HCT116 (cell line): ENCODE results near the gene ARHGEF6.

ENCODE experiments used
- ATF3 ChIP-seq: IDR thresholded peaks from 2 replicates; pipeline ENCODE4 v1.6.1; 2012
- CEBPB ChIP-seq: IDR thresholded peaks from 2 replicates; pipeline ENCODE4 v1.6.1; 2012; ENCODE audit warnings: low read depth
- EZH2 ChIP-seq: fragments of 200-600 bp; sonication (generic); IDR thresholded peaks from 2 replicates; pipeline ENCODE4 v1.6.1; 2017; ENCODE audit warnings: antibody characterized with exemption, mixed run types
- EZH2phosphoT487 ChIP-seq: fragments of 200-600 bp; IDR thresholded peaks from 2 replicates; pipeline ENCODE4 v1.6.1; 2018; ENCODE audit warnings: antibody characterized with exemption, borderline replicate concordance
- POLR2A ChIP-seq: IDR thresholded peaks from 2 replicates; pipeline ENCODE4 v1.7.0; 2011; ENCODE audit warnings: borderline replicate concordance; ENCODE audit not compliant: insufficient read depth, insufficient read length; ENCODE audit errors: extremely low read depth
- POLR2AphosphoS5 ChIP-seq: IDR thresholded peaks from 2 replicates; pipeline ENCODE4 v1.6.1; 2011; ENCODE audit warnings: mild to moderate bottlenecking, low read depth, low read length, moderate library complexity
- RAD21 ChIP-seq: IDR thresholded peaks from 2 replicates; pipeline ENCODE4 v1.6.1; 2012; ENCODE audit warnings: low read depth, mild to moderate bottlenecking
- TF ChIP-seq, protein P1 (sequence below), 3 experiments: fragments of 200-600 bp in 1 of 3; sonication (generic) in 1 of 3; IDR thresholded peaks in 2 of 3; conservative IDR thresholded peaks in 1 of 3; 2 replicates each; pipeline ENCODE4 v1.5.1; 2012 to 2017; ENCODE audit warnings: low read depth in 2 of 3, low read length in 2 of 3, antibody characterized with exemption in 1 of 3, borderline replicate concordance in 1 of 3, control low read depth in 1 of 3, mild to moderate bottlenecking in 1 of 3, mixed read lengths in 1 of 3, mixed run types in 1 of 3, moderate library complexity in 1 of 3; ENCODE audit not compliant: insufficient read depth in 1 of 3
- TF ChIP-seq, protein P2 (sequence below): IDR thresholded peaks from 2 replicates; pipeline ENCODE4 v1.6.1; 2011; ENCODE audit warnings: mild to moderate bottlenecking, low read length, moderate library complexity; ENCODE audit not compliant: insufficient replicate concordance; ENCODE audit errors: extremely low read depth

GRCh38 chrX:136625246-136625645 is 155.5 kb downstream of the ARHGEF6 start:
- TF ChIP-seq, protein P1, sequence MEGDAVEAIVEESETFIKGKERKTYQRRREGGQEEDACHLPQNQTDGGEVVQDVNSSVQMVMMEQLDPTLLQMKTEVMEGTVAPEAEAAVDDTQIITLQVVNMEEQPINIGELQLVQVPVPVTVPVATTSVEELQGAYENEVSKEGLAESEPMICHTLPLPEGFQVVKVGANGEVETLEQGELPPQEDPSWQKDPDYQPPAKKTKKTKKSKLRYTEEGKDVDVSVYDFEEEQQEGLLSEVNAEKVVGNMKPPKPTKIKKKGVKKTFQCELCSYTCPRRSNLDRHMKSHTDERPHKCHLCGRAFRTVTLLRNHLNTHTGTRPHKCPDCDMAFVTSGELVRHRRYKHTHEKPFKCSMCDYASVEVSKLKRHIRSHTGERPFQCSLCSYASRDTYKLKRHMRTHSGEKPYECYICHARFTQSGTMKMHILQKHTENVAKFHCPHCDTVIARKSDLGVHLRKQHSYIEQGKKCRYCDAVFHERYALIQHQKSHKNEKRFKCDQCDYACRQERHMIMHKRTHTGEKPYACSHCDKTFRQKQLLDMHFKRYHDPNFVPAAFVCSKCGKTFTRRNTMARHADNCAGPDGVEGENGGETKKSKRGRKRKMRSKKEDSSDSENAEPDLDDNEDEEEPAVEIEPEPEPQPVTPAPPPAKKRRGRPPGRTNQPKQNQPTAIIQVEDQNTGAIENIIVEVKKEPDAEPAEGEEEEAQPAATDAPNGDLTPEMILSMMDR (IDR thresholded peaks at IDR 0.05 in 2 of 3, conservative IDR thresholded peaks at IDR 0.05 in 1 of 3; ENCODE audit: borderline replicate concordance in 1 of 3, insufficient read depth in 1 of 3, low read depth in 2 of 3, low read length in 2 of 3) = no peak
- TF ChIP-seq POLR2AphosphoS5 (no peak), EZH2 (no peak), RAD21 (no peak), EZH2phosphoT487 (no peak), ATF3 (no peak), POLR2A (no peak), CEBPB (no peak)
- TF ChIP-seq, protein P2, sequence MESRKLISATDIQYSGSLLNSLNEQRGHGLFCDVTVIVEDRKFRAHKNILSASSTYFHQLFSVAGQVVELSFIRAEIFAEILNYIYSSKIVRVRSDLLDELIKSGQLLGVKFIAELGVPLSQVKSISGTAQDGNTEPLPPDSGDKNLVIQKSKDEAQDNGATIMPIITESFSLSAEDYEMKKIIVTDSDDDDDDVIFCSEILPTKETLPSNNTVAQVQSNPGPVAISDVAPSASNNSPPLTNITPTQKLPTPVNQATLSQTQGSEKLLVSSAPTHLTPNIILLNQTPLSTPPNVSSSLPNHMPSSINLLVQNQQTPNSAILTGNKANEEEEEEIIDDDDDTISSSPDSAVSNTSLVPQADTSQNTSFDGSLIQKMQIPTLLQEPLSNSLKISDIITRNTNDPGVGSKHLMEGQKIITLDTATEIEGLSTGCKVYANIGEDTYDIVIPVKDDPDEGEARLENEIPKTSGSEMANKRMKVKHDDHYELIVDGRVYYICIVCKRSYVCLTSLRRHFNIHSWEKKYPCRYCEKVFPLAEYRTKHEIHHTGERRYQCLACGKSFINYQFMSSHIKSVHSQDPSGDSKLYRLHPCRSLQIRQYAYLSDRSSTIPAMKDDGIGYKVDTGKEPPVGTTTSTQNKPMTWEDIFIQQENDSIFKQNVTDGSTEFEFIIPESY = no peak
